GM21526 (cell line): ENCODE measurements around the gene RAPGEF1.

Source experiments
- ATAC-seq: cut with Tn5 transposase; IDR thresholded peaks from one replicate; pipeline ENCODE4 v1.9.1; 2021; ENCODE audit warnings: moderate library complexity; ENCODE audit not compliant: unreplicated experiment, low FRiP score

Gene RAPGEF1

DNA sequence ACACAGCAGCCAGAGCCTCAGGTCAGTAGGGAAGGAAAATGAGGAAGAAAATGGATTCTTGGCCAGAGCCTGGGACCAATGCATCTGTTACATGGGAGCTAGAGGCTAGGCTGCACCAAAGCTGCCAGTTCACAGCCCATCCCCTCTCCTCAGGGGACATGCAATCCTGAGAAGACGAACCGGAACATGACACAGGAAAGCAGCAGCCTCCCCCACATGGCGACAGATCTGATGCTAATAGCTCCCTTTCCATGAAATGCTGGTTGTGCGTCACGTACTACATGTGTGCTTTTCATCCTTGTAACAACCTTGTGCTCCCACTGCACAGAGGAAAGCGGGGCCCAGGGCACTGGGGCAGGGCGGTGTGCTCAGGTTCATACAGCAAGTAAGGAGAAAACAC lies 127.0 kb downstream of the RAPGEF1 start:
- no peak for ATAC-seq

DNA sequence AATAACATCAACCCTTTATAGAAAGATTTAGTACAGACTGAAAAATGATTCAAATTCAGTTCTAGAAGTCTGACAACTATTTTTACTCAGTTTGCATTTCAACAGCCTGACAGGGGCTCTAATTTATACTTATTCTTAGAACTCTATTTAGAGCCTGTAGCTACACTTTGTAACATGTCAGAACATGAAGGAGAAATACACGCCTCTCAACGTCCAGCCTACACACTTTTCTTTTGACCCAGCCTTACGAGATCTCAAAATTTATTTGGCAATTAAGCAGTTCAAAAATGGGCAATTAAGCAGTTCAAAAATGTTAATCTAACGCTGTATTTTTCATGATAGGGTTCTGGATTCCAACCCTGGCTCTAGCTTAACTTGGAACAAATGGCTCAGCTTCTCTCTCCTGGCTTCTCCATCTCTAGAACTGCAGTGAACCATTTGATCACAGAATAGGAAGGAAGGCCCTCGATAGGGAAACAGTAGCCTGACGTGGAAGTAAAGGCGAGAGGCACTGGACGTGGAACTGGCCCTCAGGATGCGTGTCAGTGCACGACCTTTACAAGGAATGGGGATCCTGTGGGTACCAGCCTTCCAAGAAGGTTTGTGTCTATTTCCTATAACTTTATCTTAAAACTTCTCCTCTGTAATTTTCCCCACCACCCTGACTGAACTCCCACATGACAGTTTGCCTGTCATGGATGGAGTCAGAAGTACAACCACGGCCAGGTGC lies 128.1 kb downstream of the RAPGEF1 start:
- no peak for ATAC-seq

- no peak for ATAC-seq
Measured at GRCh38 chr9:131610231-131610761, 129.6 kb downstream of the RAPGEF1 start.

DNA sequence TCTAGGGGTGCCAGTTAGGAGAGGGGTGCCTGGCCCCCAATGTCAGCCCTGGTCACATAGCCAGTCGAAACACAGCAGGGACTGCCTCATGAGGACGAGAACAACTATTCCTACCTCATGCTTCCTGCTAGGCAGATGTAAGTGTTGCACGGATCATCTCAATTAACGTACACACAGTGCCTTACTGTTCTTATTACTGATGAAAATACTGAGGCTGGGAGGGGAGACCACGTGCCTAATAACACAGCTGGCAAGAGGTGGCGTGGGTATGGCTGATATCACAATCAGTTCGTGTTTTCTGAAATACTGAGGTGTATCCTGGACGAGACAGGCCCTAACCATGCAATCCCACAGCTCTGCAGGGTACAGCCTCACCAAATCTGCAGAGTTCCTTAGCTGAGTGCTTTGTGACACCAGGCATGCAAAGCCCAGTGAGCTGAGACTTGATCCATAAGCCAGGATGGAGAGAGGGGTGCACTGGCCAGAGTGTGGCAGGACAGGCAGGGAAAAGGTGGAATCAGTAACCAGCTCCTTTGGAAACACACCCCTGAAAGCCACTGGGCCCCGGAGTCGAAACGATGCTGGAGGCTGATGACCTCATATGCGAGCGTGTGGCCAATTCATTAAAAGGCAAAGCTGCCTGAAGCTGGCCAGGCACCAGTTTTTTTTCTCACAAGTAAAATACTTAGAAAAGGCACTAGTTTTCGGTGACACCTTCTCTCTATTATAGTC lies 130.6 kb downstream of the RAPGEF1 start:
- no peak for ATAC-seq

GRCh38 chr9:131608493-131609037 lies 131.3 kb downstream of the RAPGEF1 start:
- no peak for ATAC-seq

DNA sequence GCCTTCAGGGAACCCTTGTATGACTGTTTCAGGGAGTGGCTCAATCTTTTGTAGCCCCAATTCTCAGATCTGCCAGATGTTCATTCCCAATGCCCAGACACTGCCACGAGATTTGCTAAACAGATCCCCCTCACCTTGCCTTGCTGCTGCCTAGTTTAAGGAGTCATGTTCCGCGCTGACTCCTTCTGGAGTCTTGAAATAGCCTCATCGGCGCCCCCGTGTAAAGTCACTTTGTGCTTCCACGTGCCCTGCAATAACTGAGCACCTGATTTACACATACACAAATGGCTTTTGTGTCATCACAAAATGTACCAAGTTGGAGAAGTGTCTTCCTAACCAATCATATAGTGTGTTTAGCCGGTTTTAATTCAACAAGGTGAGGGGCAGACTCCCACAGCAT lies 132.3 kb downstream of the RAPGEF1 start:
- ATAC-seq, result no peak

DNA sequence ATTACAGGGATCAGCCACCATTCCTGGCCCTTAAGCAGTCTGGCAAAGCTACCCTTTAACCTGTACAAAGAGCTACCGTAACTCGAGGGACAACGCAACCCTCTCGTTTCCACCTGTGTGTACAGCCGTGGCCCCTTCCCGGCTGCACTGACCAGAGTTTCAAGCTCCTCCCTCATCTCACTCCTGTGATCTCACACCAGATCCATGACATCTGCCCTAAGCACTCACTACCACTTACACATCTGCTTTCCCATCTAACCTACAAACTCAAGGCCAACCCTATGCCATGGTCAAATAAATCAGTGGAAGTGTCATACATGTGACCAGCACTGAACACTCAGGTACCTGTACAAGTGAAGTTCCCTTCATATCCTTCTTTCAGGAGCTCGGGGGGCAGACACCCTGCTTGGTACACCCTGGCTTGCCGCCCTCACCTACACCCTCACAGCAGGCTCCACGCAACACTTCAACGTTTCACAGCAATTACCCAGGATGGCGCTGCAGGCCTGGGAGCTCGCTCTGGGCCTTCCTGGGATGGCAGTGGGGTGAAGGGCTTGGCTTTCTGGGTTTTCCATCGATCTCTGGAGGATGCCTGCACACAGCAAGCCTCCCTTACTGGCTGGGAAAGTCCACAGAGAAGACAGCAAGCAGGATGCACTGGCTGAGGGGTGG lies 132.8 kb downstream of the RAPGEF1 start:
- no peak for ATAC-seq

DNA sequence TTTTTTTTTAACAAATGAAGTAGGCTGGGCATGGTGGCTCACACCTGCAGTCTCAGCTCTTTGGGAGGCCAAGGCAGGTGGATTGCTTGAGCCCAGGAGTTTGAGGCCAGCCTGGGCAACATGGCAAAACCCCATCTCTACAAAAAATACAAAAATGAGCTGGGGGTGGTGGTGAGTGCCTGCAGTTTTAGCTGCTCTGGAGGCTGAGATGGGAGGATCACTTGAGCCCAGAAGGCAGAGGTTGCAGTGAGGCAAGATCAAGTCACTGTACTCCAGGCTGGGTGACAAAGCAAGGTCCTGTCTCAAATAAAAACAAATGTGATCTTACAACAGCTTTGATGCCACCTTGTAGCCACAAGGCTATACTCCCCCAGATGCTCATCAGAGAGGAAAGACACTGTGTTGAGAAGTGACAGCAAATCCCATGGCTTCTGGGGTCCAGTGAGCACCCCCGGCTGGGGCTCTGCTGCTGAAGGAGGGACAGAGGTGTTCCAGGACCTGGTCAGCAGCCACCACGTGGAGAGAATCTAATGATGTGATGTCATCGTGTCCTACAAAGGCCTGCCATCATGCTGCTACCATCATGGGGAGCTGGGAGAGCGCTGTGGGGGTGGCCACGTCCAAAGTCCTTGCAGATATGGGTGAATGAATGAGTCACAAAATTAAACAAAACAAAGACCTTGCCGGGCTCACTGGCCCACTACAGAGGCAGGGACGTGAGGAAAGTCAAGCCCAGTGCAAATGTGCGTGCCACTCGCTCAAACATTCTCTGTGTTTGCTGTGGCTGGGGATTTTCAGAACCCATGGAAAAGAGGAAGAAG lies 133.9 kb downstream of the RAPGEF1 start:
- no peak for ATAC-seq

GRCh38 chr9:131603711-131604439 lies 136.0 kb downstream of the RAPGEF1 start:
- ATAC-seq, result no peak

GRCh38 chr9:131603199-131603598 lies 136.7 kb downstream of the RAPGEF1 start:
- ATAC-seq, result no peak

GRCh38 chr9:131601683-131602181 lies 138.1 kb downstream of the RAPGEF1 start:
- no peak for ATAC-seq

DNA sequence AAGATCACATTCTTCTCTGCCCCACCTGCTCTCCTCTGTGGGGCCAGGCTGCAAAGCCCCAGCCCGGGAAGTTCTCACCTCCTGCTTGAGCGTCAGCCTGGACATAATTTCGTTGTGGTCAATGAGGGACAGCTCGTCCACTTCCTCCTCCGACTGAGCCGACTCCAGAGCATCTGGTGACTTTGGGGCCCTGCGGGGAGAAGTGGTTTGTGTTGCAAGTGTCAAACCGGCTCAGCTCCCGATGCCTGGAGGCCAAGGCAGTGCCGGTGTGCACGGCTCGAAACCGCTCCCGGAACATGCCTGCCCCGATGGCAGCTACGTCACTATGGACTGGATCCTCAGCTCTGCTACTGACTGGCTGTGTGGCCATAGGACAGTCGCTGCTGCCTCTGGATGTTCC lies 141.8 kb downstream of the RAPGEF1 start:
- no peak for ATAC-seq

DNA sequence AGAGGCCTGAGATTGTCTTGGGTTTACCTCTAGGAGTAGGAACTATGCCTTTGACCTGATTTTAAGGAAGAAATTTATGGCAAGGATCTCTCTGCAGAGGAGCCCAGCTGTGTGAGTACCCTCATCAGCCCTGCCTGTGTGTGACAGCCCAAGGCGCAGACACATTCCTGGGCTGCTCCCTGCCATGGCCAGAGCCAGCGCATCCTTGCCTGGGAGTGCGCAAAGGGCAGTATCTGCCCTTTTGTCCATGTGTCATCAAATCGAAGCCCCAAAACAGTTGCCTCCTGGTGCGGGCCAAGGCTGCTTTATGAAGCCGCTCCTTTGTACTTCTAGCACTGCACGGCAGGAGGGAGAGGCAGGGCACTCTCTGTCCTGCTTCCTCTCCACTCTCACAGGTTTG lies 142.6 kb downstream of the RAPGEF1 start:
- ATAC-seq, result no peak

GRCh38 chr9:131596430-131596743 lies 143.5 kb downstream of the RAPGEF1 start:
- ATAC-seq, result no peak

- no peak for ATAC-seq
Measured at GRCh38 chr9:131595696-131596429, 144.0 kb downstream of the RAPGEF1 start.

- no peak for ATAC-seq
Measured at GRCh38 chr9:131594906-131595665, 144.8 kb downstream of the RAPGEF1 start.

DNA sequence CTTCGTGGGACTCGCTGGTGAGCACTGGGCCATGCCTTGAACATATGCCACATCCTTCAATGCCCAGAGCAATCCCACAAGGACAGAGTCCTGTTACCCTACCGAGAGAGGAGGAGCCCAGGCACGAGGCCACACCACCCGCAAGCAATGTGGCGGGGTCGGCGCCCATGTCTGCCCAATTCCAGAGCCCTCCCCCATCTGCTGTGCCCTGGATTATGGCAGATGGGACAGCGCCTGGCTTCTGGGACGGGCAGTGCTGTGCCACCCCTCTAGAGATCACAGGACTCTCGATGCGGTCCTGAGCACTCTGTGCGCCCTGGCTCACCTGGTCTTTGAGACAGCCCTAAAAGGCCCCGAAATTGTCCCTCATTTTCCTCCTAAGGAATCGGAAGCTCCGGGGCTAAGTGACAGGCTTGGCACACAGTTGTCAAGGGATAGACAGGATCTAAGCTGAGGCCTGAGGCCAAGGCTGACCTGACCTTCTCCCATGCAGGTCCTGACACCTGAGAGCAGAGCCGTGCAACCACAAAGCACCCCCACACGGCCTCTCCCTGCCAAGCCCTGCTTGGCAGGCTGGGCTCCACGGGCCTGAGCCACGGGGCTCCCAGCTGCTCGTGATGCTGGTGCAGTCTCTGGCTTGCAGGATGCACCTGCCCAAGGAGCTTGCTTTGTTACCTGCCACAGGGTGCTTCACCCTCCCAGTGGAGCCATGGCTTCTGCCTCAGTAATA lies 145.8 kb downstream of the RAPGEF1 start:
- ATAC-seq, result no peak
